Ramos (cell line): ENCODE measurements around the gene OR10A6.

Experiments
- in situ Hi-C: fragments of 300-500 bp; cut with MboI; formaldehyde crosslinking; loops from one replicate; pipeline ENCODE4 v1.14.3; 2022; ENCODE audit warnings: low sequenced_read_pairs; ENCODE audit not compliant: unreplicated experiment

OR10A6 gene

GRCh38 chr11:7911011-7911410, 20.1 kb downstream of the OR10A6 start:
- in situ Hi-C loops: no loop called here

GRCh38 chr11:7910286-7910788, 20.7 kb downstream of the OR10A6 start:
- in situ Hi-C loops: no loop called here

- in situ Hi-C loops: no loop called here
Observed at GRCh38 chr11:7909585-7910285, 21.3 kb downstream of the OR10A6 start.

- in situ Hi-C loops: no loop called here
Observed at GRCh38 chr11:7907121-7907520, 23.9 kb downstream of the OR10A6 start.

GRCh38 chr11:7906481-7906880, 24.6 kb downstream of the OR10A6 start:
- in situ Hi-C loops: no loop called here

GRCh38 chr11:7905961-7906429, 25.1 kb downstream of the OR10A6 start:
- in situ Hi-C loops: no loop called here

GRCh38 chr11:7905549-7905948, 25.5 kb downstream of the OR10A6 start:
- in situ Hi-C loops: no loop called here

GRCh38 chr11:7904917-7905316, 26.2 kb downstream of the OR10A6 start:
- in situ Hi-C loops: no loop called here

- in situ Hi-C loops: no loop called here
Observed at GRCh38 chr11:7903940-7904339, 27.1 kb downstream of the OR10A6 start.

GRCh38 chr11:7901319-7901854, 29.7 kb downstream of the OR10A6 start:
- in situ Hi-C loops: no loop called here

- in situ Hi-C loops: no loop called here
Observed at GRCh38 chr11:7900686-7901085, 30.4 kb downstream of the OR10A6 start.

GRCh38 chr11:7899418-7899817, 31.6 kb downstream of the OR10A6 start:
- in situ Hi-C loops: loop anchor here (10.0 kb wide), 1 partner anchor 195 kb away; no protein-coding TSS in a partner anchor

GRCh38 chr11:7898666-7899283, 32.3 kb downstream of the OR10A6 start:
- in situ Hi-C loops: loop anchor here (10.0 kb wide), 1 partner anchor 196 kb away; no protein-coding TSS in a partner anchor

GRCh38 chr11:7896009-7896785, 34.9 kb downstream of the OR10A6 start:
- in situ Hi-C loops: loop anchor here (10.0 kb wide), 1 partner anchor 199 kb away; no protein-coding TSS in a partner anchor

GRCh38 chr11:7894251-7894650, 36.8 kb downstream of the OR10A6 start:
- in situ Hi-C loops: loop anchor here (5.0 to 10.0 kb wide), 2 partner anchors 93 to 201 kb away; partner anchors contain the start of gene EIF3F

GRCh38 chr11:7893796-7894195, 37.3 kb downstream of the OR10A6 start:
- in situ Hi-C loops: loop anchor here (5.0 to 10.0 kb wide), 2 partner anchors 94 to 201 kb away; partner anchors contain the start of gene EIF3F

GRCh38 chr11:7892840-7893254, 38.2 kb downstream of the OR10A6 start:
- in situ Hi-C loops: loop anchor here (5.0 to 10.0 kb wide), 2 partner anchors 94 to 202 kb away; partner anchors contain the start of gene EIF3F

- in situ Hi-C loops: loop anchor here (5.0 to 10.0 kb wide), 2 partner anchors 95 to 203 kb away; partner anchors contain the start of gene EIF3F
Observed at GRCh38 chr11:7892059-7892699, 38.9 kb downstream of the OR10A6 start.

- in situ Hi-C loops: loop anchor here (5.0 to 10.0 kb wide), 2 partner anchors 97 to 204 kb away; partner anchors contain the start of gene EIF3F
Observed at GRCh38 chr11:7890417-7891172, 40.5 kb downstream of the OR10A6 start.
